NCI-H187 treated with DMSO at 0.1 percent for 48 hours (cell line): ENCODE measurements around the gene GNAT2.

ENCODE experiments used
- DNase-seq: peaks from one replicate; lab custom pipeline; 2025; lab: John Stamatoyannopoulos, UW

The GNAT2 gene

DNA sequence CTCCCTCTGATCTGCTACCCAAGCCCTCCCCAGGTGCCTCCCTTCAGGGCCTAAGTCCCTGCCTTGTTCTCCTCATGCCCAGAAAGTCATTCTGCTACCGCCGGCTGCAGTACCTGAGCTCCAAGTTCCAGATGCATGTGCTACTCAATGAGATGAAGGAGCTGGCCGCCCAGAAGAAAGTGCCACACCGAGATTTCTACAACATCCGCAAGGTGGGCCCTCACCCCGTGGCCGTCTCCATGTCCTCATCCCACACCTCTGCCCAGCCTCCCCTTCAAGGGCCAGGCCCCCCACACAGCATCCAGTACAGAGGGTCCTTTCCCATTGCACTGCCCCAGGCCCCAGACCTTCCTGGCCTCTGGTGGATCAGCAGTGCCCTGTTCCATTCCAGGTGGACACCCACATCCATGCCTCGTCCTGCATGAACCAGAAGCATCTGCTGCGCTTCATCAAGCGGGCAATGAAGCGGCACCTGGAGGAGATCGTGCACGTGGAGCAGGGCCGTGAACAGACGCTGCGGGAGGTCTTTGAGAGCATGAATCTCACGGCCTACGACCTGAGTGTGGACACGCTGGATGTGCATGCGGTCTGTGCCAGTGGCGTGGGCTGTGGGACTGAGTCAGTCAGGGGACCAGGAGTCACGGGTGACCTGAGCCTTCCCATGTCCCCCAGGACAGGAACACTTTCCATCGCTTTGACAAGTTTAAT is 8.4 kb upstream of the GNAT2 start:
- no peak for DNase-seq

DNA sequence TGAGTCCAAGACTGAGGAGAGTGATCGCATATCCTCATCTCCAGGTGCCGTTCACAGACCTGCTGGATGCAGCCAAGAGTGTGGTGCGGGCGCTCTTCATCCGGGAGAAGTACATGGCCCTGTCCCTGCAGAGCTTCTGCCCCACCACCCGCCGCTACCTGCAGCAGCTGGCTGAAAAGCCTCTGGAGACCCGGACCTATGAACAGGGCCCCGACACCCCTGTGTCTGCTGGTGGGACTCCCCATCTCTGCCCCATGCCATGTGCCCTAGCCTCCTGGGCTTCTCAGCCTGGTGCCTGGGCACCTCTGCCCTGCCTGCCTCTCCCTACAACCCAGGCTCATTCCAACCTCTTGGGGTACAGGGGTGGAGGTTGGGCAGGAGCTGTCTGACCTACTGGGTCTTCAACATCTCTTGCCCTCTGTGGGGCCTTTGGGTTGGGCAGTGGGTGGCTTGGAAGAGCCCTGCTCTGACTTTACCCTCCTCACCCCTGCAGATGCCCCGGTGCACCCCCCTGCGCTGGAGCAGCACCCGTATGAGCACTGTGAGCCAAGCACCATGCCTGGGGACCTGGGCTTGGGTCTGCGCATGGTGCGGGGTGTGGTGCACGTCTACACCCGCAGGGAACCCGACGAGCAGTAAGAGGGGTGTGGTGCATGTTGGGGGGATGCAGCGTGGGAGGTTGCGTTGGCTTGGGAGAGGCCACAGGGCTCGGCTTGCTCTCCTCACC is 7.4 kb upstream of the GNAT2 start:
- no peak for DNase-seq

DNA sequence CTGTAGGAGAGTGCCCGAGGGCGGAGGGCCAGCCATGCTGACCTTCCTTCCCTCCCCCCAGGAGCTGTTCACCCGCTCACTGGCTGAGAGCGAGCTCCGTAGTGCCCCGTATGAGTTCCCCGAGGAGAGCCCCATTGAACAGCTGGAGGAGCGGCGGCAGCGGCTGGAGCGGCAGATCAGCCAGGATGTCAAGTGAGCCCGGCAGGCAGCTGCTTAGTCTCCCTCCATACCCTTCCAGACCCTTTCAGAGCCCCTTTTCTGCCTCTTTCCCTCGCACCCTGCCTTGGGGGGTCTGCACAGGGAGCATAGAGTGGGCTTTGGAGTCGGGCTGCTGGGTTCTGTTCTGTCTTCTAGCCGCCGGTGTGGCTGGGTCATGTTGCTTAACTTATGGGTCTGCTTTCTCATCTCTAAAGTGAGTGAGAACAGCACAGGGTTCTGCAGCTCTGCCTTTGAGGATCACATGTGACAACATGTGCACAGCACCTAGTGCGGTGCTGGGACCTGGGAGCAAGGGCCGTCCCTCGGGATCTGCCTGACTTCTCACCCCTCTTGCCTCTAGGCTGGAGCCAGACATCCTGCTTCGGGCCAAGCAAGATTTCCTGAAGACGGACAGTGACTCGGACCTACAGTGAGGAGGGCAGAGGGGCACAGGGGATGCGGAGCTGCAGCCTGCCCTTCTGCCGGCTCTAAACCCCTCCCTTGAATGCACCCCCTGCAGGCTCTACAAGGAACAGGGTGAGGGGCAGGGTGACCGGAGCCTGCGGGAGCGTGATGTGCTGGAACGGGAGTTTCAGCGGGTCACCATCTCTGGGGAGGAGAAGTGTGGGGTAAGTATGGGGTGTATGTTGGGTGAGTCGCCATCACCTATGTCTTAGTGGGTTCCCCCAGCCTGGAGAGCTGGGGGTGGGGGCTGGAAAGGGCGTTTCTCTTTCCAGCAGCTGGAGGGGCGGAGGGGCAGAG is 6.5 kb upstream of the GNAT2 start:
- no peak for DNase-seq

DNA sequence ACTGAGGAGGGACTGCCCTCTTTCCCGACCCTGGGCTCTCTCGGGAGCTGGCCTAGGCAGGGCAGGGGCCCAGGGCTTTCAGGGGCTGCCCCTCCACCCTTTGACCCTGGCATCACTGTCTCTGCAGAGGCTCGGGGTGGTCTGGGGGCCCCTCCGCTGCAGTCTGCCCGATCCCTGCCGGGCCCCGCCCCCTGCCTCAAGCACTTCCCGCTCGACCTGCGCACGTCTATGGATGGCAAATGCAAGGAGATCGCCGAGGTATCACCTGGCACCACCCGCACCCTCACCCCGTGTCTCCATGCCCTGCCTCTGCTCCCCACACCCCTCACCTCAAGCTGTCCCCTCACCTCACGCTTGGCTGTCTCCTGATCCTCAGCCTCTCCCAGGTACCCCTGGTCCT is 5.8 kb upstream of the GNAT2 start:
- no peak for DNase-seq

DNA sequence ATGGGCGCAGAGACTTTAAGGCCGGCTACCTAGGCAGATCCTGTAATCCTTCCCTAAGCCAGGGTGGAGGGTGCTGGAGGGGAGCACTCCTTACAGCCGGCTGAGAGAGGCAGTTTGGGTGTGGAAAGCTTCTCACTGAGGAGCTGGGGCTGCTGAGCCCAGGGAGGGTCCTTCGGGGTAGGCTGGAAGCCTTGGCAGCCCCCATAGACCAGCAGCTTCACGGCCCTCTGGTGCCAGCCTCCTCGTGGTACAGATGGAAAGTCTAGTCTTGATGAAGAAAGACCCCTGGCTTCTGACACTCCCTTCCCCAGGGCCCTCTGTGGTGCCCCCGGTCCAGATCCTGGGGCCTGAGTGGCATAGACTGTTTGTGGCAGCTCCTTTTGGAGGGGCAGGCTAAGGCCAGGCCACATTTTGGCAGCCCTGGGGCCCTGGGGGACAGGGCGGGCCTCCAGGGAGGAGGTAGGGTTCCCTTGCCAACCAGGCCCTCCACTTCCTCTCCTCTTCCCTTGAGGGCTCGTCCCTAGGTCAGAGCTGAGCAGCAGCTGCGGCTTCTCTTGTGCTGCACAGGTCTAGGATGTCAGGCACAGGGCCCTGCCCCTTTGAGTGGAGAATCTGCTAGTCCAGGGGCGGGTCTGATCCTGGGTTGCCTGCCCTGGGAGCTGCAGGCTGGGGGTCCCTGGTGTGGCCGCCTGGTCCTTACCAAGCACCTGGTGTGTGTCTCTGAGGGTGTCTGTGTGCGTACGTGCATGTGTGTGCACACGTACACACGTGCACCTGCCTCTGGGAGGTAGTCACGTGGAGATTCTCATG is 5.0 kb upstream of the GNAT2 start:
- no peak for DNase-seq

DNA sequence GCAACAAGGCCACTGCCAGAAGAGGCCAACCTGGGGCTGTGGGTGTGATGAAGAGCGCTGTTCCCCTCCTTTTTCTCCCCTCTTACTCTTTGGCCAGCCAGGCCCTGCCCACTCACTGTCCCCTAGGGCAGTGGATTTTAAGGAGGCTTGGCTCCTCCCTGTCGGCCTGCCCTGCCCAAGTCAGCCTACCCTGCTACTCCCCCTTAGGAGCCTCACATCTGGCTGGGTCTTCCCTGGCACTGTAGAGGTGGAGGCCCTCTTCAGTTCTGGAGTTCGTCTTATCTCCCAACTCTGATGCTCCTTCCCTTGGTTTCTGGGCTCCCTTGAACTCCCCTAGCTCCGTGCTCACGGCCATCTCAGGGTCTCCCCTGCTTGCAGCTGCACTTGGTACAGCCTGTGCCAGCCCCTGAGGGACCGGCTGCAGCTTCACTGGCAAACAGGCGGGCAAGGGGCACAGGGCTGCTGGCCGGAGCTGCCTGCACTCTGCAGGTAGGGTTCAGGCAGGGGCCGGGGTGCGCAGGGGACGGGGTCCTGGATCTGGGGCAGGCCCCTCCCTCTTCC is 4.3 kb upstream of the GNAT2 start:
- DNase-seq = no peak

DNA sequence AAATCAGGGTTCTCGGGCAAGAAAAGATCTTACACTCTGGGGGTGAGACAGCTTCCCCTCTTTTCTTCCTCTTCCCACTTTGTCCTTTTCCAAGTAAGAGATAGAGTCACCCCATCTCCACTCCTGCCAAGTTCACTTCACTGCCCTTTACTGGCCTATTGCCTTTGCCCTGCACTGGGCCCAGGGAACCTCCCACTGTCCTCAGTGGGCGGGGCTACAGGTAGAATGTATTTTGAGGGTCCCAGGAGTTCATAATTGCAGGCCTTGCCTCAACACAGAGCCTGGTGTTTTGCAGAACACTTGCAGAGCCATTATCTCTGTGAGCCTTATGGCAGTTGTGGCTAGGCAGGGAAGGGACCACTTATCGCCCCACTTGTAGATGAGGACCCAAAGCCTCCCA is 3.5 kb upstream of the GNAT2 start:
- no peak for DNase-seq

DNA sequence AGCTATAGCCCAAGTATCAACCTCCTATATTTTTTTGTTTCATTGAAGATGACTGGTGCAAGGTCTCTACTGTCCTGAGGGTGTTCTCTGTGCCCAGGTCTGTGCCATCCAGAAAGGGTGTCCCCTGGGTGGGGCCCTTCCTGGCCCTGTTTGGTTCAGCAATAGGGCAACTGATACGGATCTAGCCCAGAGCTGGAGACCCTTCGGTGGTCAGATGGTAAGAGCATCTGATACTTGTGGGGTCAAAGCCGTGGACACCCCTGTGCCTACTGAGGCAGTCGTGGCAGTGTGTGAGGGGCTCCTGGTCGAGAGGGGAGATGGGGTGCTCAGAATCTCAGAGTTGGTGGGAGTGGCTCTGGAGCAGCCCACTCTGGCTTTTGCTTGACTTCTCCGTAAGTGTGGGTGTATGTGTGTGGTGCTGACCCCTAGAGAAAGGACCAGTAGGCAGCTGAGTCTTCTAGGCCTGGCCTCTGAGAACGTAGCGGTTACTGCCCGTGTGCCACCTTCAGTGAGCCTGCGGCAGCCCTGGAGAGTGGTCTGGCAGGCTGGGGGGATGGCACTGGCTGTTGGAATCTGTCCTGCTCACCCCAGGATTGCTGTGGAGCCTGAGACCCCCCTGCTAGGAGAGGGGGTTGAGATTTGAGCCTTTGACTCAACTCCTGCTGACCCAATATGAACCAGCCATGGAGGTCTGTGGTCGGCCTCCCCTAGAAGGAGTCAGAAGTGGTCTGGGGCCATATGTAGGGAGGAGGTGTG is 2.9 kb upstream of the GNAT2 start:
- DNase-seq = no peak

DNA sequence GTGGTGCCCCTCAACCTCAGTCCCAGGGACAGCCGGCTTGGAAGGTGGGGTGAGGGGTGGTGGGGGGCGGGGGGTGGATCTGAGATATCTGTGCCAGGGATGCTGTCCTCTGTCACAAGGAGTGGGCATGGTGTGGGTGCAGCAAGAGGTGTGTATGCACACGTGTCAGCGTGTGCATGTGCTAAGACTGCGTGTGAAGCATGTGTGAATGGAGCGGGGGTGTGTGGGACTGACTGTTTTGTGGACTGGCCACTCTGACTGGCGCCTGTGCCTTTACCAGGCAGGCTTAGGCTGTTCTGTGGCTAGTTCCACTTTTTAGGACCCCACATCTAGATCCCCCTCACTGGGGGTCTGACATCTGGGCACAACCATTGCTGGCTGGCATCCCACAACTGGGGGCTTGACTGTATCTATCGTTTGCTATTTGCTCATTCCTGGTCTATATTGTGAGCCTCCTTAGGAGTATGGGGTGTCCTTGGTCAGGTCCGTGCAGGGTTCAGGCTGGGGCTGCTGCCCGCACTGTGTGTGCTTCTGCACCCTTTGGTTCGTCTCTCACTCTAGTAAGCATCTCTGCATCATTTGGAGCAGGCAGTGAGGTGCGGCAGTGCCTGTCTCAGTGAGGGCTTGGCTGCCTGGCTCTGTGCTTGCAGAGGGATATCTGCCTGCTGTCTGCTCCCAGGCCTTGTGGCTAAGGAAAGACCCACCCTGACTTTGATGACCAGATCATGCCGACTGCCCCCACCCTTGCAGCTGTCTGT is 2.1 kb upstream of the GNAT2 start:
- no peak for DNase-seq

DNA sequence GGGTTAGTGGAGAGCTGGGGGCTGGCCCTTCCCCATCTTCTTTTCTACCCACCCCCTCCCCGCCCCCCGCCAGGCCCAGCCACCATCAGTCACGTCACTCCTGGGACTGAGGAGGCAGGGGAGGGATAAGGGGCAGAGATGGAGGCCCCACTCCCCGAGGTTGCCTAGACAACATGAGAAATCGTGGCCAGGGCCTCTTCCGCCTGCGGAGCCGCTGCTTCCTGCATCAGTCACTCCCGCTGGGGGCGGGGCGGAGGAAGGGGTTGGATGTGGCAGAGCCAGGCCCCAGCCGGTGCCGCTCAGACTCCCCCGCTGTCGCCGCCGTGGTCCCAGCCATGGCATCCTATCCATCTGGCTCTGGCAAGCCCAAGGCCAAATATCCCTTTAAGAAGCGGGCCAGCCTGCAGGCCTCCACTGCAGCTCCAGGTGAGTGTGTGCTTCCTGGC is 1.4 kb upstream of the GNAT2 start:
- DNase-seq = peak; percentile 28

DNA sequence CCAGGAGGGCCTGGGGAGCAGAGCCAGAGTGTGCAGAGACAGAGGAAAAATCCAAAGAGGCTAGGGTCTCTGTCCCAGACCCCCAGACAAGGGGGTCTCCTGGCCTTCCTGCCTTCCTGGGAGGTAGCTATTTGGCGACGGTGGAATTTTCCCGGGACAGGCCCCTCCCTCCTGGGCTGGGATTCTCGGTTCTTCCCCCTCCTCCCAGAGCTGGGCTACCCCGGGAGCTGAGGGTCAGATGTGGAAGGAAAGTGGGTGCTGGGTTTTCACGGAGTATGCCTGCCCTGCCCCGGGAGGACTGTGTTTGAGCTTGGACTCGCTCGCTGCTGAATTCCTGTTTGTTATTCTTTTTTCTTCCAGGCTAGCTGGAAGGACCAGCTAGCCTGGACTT is 980 bp upstream of the GNAT2 start:
- DNase-seq = no peak

DNA sequence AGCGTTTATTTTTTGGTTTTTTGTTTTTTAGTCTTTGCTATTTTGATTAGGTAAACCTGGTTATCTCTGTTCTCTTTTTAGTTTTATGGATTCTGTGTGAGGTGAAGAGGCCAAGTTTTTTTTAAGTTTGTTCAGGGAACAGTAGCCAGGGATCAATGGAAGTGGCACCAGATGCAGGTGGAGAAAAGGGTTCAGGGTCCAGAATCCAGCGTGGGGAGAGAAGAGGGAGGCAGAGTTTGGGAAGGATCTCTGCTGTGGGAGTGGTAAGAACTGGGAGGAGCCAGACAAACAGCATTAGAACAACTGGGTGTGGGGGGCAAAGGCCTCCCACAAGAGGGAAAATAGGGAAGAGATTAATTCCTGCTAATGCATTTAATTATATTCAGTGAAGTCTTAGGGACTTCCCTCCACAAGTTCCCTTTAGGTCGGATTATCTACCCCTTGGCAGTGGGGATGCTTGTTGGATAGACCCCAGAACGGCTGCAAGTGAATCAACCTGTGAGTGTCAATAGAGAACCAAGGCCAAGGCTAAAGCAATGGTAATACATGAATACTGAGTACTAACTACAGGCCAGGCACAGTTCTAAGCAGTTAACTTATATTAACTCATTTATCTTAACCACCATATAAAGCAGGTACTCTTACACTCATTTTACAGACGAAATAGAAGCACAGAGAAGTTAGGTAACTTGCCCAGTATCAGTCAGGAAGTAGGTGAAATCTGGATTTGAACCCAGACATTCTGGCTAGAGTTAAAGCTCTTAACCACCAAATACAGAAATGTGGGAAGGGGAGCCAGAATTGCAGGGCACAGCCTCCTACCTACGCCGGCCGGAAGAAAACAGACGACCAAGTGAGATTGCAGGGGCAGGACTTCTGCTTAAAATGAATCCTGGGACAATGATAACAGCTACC is 498 bp downstream of the GNAT2 start:
- no peak for DNase-seq

DNA sequence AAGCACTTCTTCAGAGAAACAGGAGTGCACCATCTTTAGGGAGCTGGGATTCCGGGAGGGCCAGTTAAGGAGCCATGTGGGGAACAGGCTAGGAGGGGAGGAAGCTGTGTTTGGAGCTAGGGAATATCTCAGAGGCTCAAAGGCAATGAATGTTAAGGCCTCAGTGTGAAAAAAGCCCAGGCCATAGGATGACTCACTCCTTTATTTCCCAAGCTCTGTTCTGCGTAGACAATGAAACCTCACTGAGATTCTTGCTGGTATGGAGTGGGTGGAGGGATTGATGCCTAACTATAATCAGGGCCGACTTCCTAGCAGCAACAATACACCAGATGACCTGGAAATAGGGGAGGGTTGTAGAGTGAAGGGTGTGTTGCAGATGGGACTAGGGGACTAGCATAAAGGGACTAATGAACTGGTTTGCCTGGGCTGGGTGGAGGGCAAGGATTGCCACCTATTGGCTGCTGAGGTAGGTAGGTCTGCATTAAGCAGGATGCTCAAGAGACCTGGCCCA is 2.1 kb downstream of the GNAT2 start:
- no peak for DNase-seq

DNA sequence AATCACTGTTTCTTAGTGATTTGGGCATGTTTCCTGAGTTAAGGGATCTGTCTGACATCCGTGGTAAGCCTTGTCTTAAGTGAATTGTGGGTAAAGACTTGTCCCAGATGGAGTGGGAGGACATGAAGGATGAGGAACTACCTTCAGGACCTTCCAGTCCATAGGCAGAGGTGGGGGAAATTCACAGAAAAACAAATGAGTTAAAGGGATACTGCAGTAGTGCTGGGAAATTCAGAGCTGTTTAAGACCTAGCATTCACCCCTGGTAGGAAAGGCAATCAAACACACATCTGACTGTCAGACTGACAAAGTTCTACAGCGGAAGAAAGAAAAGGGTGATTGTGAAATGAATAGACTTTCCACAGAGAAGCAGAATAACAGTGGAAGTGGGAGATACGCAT is 3.0 kb downstream of the GNAT2 start:
- DNase-seq = no peak

DNA sequence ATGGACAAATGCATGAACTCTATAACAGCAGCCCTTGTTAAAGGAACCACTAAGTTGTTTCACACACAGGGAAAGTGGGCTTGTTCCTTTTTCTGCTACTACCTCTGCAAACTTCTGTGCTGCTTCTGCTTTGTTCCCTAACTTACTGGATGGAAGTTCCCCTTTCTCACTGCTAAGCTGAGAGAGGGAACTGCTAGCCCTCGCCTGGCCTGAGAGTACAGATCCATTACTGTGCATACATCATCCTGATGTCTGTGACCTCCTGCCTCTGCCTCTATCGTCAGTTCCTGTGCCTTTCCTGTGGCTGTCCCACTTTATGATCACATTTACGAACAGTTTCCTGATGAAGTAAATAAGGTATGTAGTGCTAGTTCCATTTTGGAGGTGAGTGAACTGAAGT is 3.5 kb downstream of the GNAT2 start:
- no peak for DNase-seq

DNA sequence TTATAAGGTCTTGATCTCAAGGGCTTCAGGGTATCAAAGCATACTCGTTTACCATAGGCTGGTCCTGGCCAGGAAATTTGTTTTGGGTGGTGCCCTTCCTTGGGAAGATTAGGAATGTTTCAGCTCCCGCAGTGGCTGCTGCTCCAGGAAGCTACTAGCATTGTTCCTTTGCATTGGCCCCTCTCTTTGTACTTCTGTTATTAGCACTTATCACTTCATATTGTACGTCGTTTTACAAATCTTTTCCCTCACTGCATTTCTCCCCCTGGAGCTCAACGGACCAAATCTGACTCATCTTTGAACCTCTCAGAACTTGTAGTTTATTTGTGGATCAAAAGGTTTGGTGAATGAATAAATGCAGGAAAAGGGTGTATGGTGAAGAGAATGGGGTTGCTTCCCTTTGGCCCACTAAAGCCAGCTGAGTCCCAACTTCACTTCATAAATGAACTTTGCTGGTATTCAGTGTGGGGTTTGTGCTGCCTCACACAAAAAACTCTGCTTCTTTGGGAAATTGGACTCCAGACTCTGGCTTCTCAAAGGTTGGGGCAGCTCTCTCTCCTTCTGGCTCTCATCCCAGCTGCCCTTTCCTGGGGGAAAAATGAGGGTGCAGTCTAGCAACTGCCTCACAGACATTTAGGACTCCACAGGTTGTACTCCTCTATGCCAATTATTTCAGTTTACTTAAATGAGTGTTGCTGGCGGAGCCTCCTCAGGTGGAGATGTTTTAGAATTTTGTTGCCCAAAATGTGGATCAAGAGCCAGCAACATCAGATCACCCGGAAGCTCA is 5.9 kb downstream of the GNAT2 start:
- no peak for DNase-seq

DNA sequence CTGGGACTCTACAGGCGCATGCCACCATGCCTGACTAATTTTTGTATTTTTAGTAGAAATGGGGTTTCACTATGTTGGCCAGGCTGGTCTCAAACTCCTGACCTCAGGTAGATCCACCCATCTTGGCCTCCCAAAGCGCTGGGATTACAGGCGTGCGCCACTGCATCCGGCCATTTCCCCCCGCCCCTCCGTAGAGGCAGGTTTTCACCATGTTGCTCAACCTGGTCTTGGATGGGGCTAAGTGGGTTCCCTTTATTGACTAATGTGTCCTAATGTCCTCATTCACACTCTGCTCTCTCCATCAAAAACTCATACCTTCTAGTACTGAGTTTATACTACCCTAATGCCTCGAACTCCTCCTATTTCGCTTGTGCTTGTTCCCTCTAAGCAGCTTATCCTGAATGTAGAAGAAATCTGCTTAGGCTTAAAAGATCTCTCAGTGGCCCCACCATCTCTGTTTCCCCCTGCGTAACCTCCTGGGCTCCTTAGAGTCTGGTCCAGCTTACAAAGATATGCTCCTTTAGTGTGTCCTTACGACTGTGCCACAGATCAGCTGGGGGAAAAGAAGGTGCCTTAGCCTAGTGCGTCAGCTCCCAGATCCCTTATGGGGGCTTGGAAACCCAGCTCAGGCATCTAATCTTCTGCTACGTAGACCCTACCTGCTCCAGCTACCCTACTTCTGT is 8.0 kb downstream of the GNAT2 start:
- DNase-seq = no peak
